A549 (cell line): ENCODE measurements around the gene KAT6B. TPM values are rescaled to one million over a fixed set of nuclear protein-coding genes. Genes with fewer than 3 reads are reported as not detected.
A peak's percentile ranks its signal among the peaks of the same experiment; 100 is the strongest.

Source experiments
- ATAC-seq, 2 experiments: fragments of 200-7000 bp in 1 of 2; fragments of >200 bp in 1 of 2; cut with Nextera tagmentation in 1 of 2; cut with Tn5 transposase in 1 of 2; 3 replicates each; pipeline versions ENCODE4 v1.8.0 to v1.9.1; 2018 to 2020; ENCODE audit warnings: mild to moderate bottlenecking in 1 of 2, moderate library complexity in 1 of 2
- CTCF ChIA-PET: fragments of 300-600 bp; sonication (Branson Sonifier 250); formaldehyde crosslinking; extraction: SDS; loops from one replicate; lab custom pipeline; 2021; ENCODE audit warnings: antibody characterized with exemption, inconsistent platforms; lab: Yijun Ruan, JAX
- POLR2A ChIA-PET: fragments of 350-600 bp; formaldehyde crosslinking; extraction: SDS; loops from one replicate; lab custom pipeline; 2021; ENCODE audit warnings: antibody characterized with exemption, inconsistent platforms; lab: Yijun Ruan, JAX
- DNase-seq, 2 experiments: peaks; one replicate each; pipeline versions ENCODE4 v3.0.0 to v3.0.0-alpha.2; 2011 to 2016; ENCODE audit warnings: low read depth in 1 of 2, low spot score in 1 of 2
- FAIRE-seq: peaks from 2 replicates; lab custom pipeline; 2011; peaks lifted over from hg19 to GRCh38; lab: Jason Lieb, UNC
- H3K27ac ChIP-seq, 2 experiments: fragments of >200 bp; sonication (Bioruptor Twin); formaldehyde crosslinking; 3 replicates each; pipeline ENCODE4 v1.5.1; 2016 to 2017
- H3K4me1 ChIP-seq: fragments of >200 bp; sonication (Bioruptor Twin); formaldehyde crosslinking; 3 replicates; pipeline ENCODE4 v1.6.1; 2016
- H3K4me2 ChIP-seq: fragments of >200 bp; sonication (Bioruptor Twin); formaldehyde crosslinking; 3 replicates; pipeline ENCODE4 v1.6.1; 2016
- H3K4me3 ChIP-seq: fragments of >200 bp; sonication (Bioruptor Twin); formaldehyde crosslinking; 3 replicates; pipeline ENCODE4 v1.5.1; 2016
- H3K9me3 ChIP-seq: fragments of >200 bp; sonication (Bioruptor Twin); formaldehyde crosslinking; 3 replicates; pipeline ENCODE4 v1.6.1; 2016
- CTCF ChIP-seq: fragments of >200 bp; sonication (Bioruptor Twin); formaldehyde crosslinking; IDR thresholded peaks from 3 replicates; pipeline ENCODE4 v1.5.1; 2016
- EHMT2 ChIP-seq: fragments of 200-600 bp; sonication (generic); IDR thresholded peaks from 2 replicates; pipeline ENCODE4 v1.6.1; 2016; ENCODE audit warnings: antibody characterized with exemption, low read depth, mild to moderate bottlenecking, moderate library complexity
- FOSB ChIP-seq: fragments of 250-450 bp; sonication (Bioruptor Pico); IDR thresholded peaks from 2 replicates; pipeline ENCODE4 v1.5.0; 2020; ENCODE audit warnings: mild to moderate bottlenecking, moderate library complexity
- FOSL2 ChIP-seq, 2 experiments: fragments of 450-650 bp in 1 of 2; fragments of >200 bp in 1 of 2; sonication (Bioruptor Twin) in 1 of 2; formaldehyde crosslinking; IDR thresholded peaks; 2 replicates each; pipeline versions ENCODE4 v1.5.0 to v1.6.1; 2016 to 2020; ENCODE audit warnings: mild to moderate bottlenecking in 1 of 2, moderate library complexity in 1 of 2
- KDM1A ChIP-seq: fragments of 200-600 bp; sonication (generic); IDR thresholded peaks from 2 replicates; pipeline ENCODE4 v1.6.1; 2016; ENCODE audit warnings: low read depth, mild to moderate bottlenecking
- MAFK ChIP-seq: fragments of 450-650 bp; IDR thresholded peaks from 2 replicates; pipeline ENCODE4 v1.6.1; 2014; ENCODE audit not compliant: partially characterized antibody
- NFE2L2 ChIP-seq: fragments of 150-350 bp; conservative IDR thresholded peaks from 2 replicates; pipeline ENCODE4 v1.6.1; 2014; ENCODE audit warnings: low read length
- RAD21 ChIP-seq, 2 experiments: fragments of >200 bp in 1 of 2; sonication (Bioruptor Twin) in 1 of 2; formaldehyde crosslinking in 1 of 2; IDR thresholded peaks in 1 of 2; conservative IDR thresholded peaks in 1 of 2; 2 replicates in 1 of 2; 3 replicates in 1 of 2; pipeline ENCODE4 v1.6.1; 2012 to 2018; ENCODE audit warnings: inconsistent platforms in 1 of 2
- SREBF2 ChIP-seq: fragments of 450-650 bp; IDR thresholded peaks from 2 replicates; pipeline ENCODE4 v1.6.1; 2014; ENCODE audit warnings: mild to moderate bottlenecking, moderate library complexity
- TFCP2L1 ChIP-seq: fragments of 250-450 bp; sonication (Bioruptor Pico); IDR thresholded peaks from 2 replicates; pipeline ENCODE4 v1.5.0; 2021; ENCODE audit warnings: mild to moderate bottlenecking
- WGBS: methylation state at CpG from one replicate; pipeline ENCODE4 v1.1.6; 2017; ENCODE audit errors: missing lambda C conversion rate; 5-methylcytosine and 5-hydroxymethylcytosine counted together
- polyA plus RNA-seq, 4 experiments: library from polyadenylated mRNA; depleted of rRNA in 3 of 4; stranded (reverse); fragments of >200 nt; fragmentation: RNase III in 1 of 4; extraction: RNeasy Plus Mini Kit Qiagen cat#74134 plus additional on column Dnase treatment in 1 of 4; gene quantifications; 2 replicates in 3 of 4; 3 replicates in 1 of 4; pipeline ENCODE4 v1.2.3, GENCODE V29; 2011 to 2017
- TF ChIP-seq, protein P1 (sequence below): fragments of 200-600 bp; sonication (generic); IDR thresholded peaks from 2 replicates; pipeline ENCODE4 v1.6.1; 2016; ENCODE audit warnings: antibody characterized with exemption, mild to moderate bottlenecking, moderate library complexity
- TF ChIP-seq, protein P2 (sequence below): fragments of 250-450 bp; sonication (Bioruptor Pico); IDR thresholded peaks from 2 replicates; pipeline ENCODE4 v1.5.0; 2020; ENCODE audit warnings: low read depth, mild to moderate bottlenecking, moderate library complexity

Gene KAT6B
- polyA plus RNA-seq, 2 of the 4 experiments (the other 2 are of a cell fraction): 5.6 to 5.7 TPM

DNA sequence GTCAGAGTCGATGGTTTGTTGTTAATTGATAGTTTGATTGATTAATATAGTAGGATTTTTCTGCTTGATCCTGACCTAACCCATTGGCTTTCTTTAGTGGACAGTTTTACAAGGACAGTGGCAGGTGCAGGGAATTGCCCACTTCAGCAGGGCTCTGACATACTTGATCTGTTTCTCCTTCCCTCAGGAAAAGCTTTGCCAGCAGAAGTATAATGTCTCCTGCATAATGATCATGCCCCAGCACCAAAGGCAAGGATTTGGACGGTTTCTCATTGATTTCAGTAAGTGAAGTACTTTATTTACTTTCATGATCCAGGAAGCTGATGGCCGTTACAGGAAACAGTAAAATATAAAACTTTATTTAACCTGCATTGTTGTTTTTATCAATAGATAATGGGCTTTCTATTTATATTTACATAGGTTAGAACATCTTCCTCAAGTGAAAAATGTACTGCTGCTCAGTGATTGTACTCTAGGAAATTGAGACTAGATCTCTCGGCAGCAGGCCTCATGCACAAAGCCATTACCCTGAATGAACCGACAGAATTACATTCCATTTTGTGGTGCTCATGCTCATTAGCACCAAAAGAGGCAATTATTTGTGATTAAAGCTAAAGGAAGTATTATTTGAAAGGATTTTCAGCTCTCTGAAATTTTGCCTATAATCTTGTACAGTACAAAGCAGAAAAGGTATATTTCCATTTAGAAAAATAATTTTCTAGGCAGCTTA lies 162.6 kb downstream of the KAT6B start:
- ChIA-PET POLR2A (interaction anchor here (0.6 kb wide), 1 partner anchor 29 kb away, joined by 4 read pairs; no protein-coding TSS in a partner anchor), CTCF (interaction anchor here (1.8 kb wide), 1 partner anchor 33 kb away, joined by 5 read pairs; no protein-coding TSS in a partner anchor)
- Histone ChIP-seq H3K4me1 (no peaks in the 10 kb centered on the region), H3K4me2 (no peak overlapping the region), H3K27ac (no peak overlapping the region), H3K4me3 (no peak overlapping the region)
- ATAC-seq: no peak
- TF ChIP-seq, protein P1, sequence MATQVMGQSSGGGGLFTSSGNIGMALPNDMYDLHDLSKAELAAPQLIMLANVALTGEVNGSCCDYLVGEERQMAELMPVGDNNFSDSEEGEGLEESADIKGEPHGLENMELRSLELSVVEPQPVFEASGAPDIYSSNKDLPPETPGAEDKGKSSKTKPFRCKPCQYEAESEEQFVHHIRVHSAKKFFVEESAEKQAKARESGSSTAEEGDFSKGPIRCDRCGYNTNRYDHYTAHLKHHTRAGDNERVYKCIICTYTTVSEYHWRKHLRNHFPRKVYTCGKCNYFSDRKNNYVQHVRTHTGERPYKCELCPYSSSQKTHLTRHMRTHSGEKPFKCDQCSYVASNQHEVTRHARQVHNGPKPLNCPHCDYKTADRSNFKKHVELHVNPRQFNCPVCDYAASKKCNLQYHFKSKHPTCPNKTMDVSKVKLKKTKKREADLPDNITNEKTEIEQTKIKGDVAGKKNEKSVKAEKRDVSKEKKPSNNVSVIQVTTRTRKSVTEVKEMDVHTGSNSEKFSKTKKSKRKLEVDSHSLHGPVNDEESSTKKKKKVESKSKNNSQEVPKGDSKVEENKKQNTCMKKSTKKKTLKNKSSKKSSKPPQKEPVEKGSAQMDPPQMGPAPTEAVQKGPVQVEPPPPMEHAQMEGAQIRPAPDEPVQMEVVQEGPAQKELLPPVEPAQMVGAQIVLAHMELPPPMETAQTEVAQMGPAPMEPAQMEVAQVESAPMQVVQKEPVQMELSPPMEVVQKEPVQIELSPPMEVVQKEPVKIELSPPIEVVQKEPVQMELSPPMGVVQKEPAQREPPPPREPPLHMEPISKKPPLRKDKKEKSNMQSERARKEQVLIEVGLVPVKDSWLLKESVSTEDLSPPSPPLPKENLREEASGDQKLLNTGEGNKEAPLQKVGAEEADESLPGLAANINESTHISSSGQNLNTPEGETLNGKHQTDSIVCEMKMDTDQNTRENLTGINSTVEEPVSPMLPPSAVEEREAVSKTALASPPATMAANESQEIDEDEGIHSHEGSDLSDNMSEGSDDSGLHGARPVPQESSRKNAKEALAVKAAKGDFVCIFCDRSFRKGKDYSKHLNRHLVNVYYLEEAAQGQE: no peak
- TF ChIP-seq KDM1A: no peak
- TF ChIP-seq, protein P2, sequence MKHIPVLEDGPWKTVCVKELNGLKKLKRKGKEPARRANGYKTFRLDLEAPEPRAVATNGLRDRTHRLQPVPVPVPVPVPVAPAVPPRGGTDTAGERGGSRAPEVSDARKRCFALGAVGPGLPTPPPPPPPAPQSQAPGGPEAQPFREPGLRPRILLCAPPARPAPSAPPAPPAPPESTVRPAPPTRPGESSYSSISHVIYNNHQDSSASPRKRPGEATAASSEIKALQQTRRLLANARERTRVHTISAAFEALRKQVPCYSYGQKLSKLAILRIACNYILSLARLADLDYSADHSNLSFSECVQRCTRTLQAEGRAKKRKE: no peak
- TF ChIP-seq, all 56 proteins: peak for 0
- FAIRE-seq (no peak), DNase-seq (no peak)
- 77% methylated on average over 5 of the region's 5 CpGs for WGBS
- no peaks in the 10 kb centered on the region for H3K9me3 ChIP-seq

GRCh38 chr10:74991435-74991834 lies 165.0 kb downstream of the KAT6B start:
- no peaks in the 10 kb centered on the region for H3K4me1 ChIP-seq
- TF ChIP-seq CTCF (peak; percentile 23; the same call in 1 of the 3 replicates), FOSL2 (IDR thresholded peaks at IDR 0.05) (no peak), FOSL2 (CRISPR knock-in tag; IDR thresholded peaks at IDR 0.05) (no peak), SREBF2 (no peak), RAD21 (conservative IDR thresholded peaks at IDR 0.05 in 1 of 2, IDR thresholded peaks at IDR 0.05 in 1 of 2) (peak; percentile 28 to 33; a peak in 1 of 5 replicates), MAFK (peak; percentile 74)
- TF ChIP-seq, all 56 proteins: peak for 3
- H3K4me2 ChIP-seq: no peak overlapping the region
- ChIA-PET POLR2A (no interaction called here), CTCF (no interaction called here)
- H3K9me3 ChIP-seq: no peaks in the 10 kb centered on the region
- no peak overlapping the region for H3K27ac ChIP-seq
- peak; percentile 74 for FAIRE-seq
- no peak overlapping the region for H3K4me3 ChIP-seq
- peak; percentile 94 to 97 for ATAC-seq
- peak; percentile 70 to 75 for DNase-seq

- CTCF ChIA-PET: no interaction called here
- 96% methylated on average over 3 of the region's 3 CpGs for WGBS
- no peaks in the 10 kb centered on the region for H3K4me1 ChIP-seq
- POLR2A ChIA-PET: no interaction called here
- H3K4me3 ChIP-seq: no peak overlapping the region
- no peaks in the 10 kb centered on the region for H3K9me3 ChIP-seq
- DNase-seq (no peak), FAIRE-seq (no peak), ATAC-seq (no peak)
- H3K27ac ChIP-seq: no peak overlapping the region
- no peak overlapping the region for H3K4me2 ChIP-seq
- TF ChIP-seq NFE2L2 (no peak), FOSB (CRISPR knock-in tag) (no peak), CTCF (no peak), EHMT2 (no peak), TFCP2L1 (CRISPR knock-in tag) (no peak)
Measured at GRCh38 chr10:74992068-74992467, 165.7 kb downstream of the KAT6B start.
